Breast epithelium (tissue), 4 donors: ENCODE results near the gene NOB1. TPM values are rescaled to one million over a fixed set of nuclear protein-coding genes. Genes with fewer than 3 reads are reported as not detected.
A peak's percentile ranks its signal among the peaks of the same experiment; 100 is the strongest.
"Not testable (repeated sequence)": the region's sequence is repeated elsewhere in the genome, so short reads cannot be mapped to it uniquely, and the experiment has no call there.

ENCODE experiments used
- DNase-seq, 2 donors: peaks; one replicate each; pipeline ENCODE4 v3.0.0-alpha.2; 2019; ENCODE audit warnings: low spot score in 2 of 2
- H3K27ac ChIP-seq, 2 donors: fragments of 200-600 bp; sonication (generic) in 1 of 2; one replicate each; pipeline ENCODE4 v1.5.1; 2016 to 2019; ENCODE audit warnings: mild to moderate bottlenecking in 1 of 2
- H3K27me3 ChIP-seq, 2 donors: fragments of 200-600 bp; sonication (generic) in 1 of 2; one replicate each; pipeline versions ENCODE4 v1.5.1 to v1.6.0; 2017 to 2019; ENCODE audit warnings: control low read depth in 1 of 2, mild to moderate bottlenecking in 1 of 2
- H3K36me3 ChIP-seq: fragments of 200-600 bp; one replicate; pipeline ENCODE4 v1.5.1; 2019
- H3K4me1 ChIP-seq, 2 donors: fragments of 200-600 bp; sonication (generic); one replicate each; pipeline ENCODE4 v1.5.1; 2016 to 2019; ENCODE audit warnings: control low read depth in 1 of 2
- H3K4me3 ChIP-seq, 3 donors: fragments of 200-600 bp; sonication (generic); 1 replicate in 2 of 3; 2 replicates in 1 of 3; pipeline ENCODE4 v1.5.1; 2016 to 2019; ENCODE audit warnings: mild to moderate bottlenecking in 3 of 3, moderate library complexity in 2 of 3
- H3K9me3 ChIP-seq, 2 donors: fragments of 200-600 bp; sonication (generic) in 1 of 2; one replicate each; pipeline ENCODE4 v1.5.1; 2016 to 2019; ENCODE audit warnings: control low read depth in 1 of 2
- POLR2A ChIP-seq: fragments of 450-650 bp; IDR thresholded peaks from one replicate; pipeline ENCODE4 v1.6.1; 2016; ENCODE audit warnings: antibody characterized with exemption, mild to moderate bottlenecking, moderate library complexity
- POLR2AphosphoS5 ChIP-seq, 3 donors: sonication (generic); formaldehyde crosslinking; IDR thresholded peaks; one replicate each; pipeline ENCODE4 v1.6.1; 2017; ENCODE audit warnings: antibody characterized with exemption in 3 of 3
- intact Hi-C: fragments of 100-400 bp; cut with DNase I; formaldehyde crosslinking; loops from one replicate; pipeline ENCODE4 v1.15.1; 2023; ENCODE audit warnings: low total_unique reads
- total RNA-seq, 3 donors: library from RNA; depleted of rRNA; stranded (reverse); fragments of >200 nt; gene quantifications; one replicate each; pipeline ENCODE4 v1.1.0, GENCODE V29; 2016
- TF ChIP-seq, protein P1 (sequence below), 3 donors: fragments of 450-650 bp; IDR thresholded peaks; one replicate each; pipeline ENCODE4 v1.5.1; 2016 to 2017; ENCODE audit warnings: antibody characterized with exemption in 3 of 3, mild to moderate bottlenecking in 3 of 3, moderate library complexity in 3 of 3

Gene NOB1
- total RNA-seq, 3 donors from 2014 or later, result 41.6 to 45.8 (median 41.8) TPM

DNA sequence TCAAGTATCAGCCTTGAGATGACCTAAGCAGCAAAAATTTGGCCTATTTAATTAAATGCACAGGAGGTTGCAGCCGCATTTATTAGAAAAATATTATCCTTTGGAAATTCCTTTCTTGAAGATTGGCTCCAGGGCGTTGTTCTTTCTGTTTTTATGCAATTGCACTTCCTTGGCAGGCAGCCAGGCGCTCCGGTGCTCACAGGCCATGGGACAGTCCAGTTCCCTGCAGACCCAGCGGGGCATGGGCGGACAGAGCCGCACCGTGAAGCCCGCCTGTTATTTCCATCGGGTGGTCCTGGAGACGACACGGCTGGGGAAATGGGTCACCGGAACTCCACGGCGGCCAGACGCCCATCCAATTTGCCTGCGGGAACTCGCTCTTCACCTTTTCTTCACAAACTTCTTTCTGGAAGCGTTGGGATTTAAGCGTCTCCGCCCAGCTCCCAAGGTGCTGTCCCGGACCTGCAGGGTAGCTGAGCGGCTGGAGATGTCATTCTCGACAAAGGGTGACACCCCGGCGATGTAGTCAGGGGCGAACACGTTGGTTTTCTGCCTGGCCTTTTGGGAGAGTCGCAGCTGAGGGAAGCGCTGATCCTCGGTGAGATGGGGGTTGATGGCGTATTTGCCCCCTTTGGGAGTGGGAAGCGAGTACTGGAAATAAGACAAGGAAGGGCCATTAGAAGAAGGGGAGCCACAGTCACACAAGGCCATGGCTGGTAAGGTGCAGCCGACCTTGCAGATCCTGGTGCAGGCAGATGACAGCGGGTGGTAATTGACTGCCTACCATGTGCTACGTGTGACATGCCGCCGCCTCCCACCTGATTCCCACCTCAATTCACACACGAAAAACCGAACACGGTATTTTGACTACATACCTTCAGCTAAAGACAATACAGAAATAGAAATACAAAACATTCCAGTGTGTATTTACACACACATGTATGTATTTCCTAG, 12.5 kb downstream of the NOB1 start:
- Histone ChIP-seq H3K9me3 (no peaks in the 10 kb centered on the region), H3K4me1 (no peaks in the 10 kb centered on the region), H3K4me3 (peak overlapping the region in 1 of 3 donors; percentile 0), H3K36me3 (no peaks in the 10 kb centered on the region), H3K27me3 (no peaks in the 10 kb centered on the region), H3K27ac (peak overlapping the region; percentile 52 to 53)
- no peak for TF ChIP-seq POLR2A
- TF ChIP-seq, protein P1, sequence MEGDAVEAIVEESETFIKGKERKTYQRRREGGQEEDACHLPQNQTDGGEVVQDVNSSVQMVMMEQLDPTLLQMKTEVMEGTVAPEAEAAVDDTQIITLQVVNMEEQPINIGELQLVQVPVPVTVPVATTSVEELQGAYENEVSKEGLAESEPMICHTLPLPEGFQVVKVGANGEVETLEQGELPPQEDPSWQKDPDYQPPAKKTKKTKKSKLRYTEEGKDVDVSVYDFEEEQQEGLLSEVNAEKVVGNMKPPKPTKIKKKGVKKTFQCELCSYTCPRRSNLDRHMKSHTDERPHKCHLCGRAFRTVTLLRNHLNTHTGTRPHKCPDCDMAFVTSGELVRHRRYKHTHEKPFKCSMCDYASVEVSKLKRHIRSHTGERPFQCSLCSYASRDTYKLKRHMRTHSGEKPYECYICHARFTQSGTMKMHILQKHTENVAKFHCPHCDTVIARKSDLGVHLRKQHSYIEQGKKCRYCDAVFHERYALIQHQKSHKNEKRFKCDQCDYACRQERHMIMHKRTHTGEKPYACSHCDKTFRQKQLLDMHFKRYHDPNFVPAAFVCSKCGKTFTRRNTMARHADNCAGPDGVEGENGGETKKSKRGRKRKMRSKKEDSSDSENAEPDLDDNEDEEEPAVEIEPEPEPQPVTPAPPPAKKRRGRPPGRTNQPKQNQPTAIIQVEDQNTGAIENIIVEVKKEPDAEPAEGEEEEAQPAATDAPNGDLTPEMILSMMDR (IDR thresholded peaks at IDR 0.05), result peak in 1 of 3 donors; percentile 20
- no peak for TF ChIP-seq POLR2AphosphoS5 (IDR thresholded peaks at IDR 0.05)
- intact Hi-C loops, result loop anchor here (2.0 kb wide), 1 partner anchor 15 kb away; the partner anchor contains the start of gene NQO1
- peak; percentile 86 to 90 for DNase-seq

DNA sequence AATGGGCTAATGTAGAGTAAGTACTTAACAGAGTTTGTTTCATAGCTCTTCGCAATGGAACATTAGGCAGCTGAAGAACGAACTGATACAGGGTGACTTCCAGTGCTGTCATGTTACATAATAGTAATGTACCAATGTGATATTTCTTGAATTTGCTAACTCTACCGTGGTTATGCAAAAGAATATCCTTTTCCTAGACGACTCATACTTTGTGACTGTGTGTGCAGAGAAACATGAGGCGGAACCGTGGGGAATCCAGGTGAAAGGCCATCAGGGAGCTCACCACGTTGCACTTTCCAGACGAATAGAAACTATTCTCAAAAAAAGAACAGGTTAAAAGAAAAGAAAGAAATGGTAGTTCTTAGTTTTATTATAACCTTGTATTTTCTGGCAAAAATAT, 13.2 kb downstream of the NOB1 start:
- DNase-seq, result no peak
- no peaks in the 10 kb centered on the region for H3K27me3 ChIP-seq
- no peaks in the 10 kb centered on the region for H3K4me1 ChIP-seq
- H3K4me3 ChIP-seq, result peak overlapping the region in 1 of 3 donors; percentile 0
- TF ChIP-seq, protein P1 (IDR thresholded peaks at IDR 0.05), result no peak
- TF ChIP-seq POLR2AphosphoS5 (IDR thresholded peaks at IDR 0.05) (no peak), POLR2A (no peak)
- intact Hi-C loops, result loop anchor here (2.0 kb wide), 1 partner anchor 15 kb away; the partner anchor contains the start of gene NQO1
- peak overlapping the region; percentile 52 to 56 for H3K27ac ChIP-seq
- H3K36me3 ChIP-seq, result no peaks in the 10 kb centered on the region
- no peaks in the 10 kb centered on the region for H3K9me3 ChIP-seq

DNA sequence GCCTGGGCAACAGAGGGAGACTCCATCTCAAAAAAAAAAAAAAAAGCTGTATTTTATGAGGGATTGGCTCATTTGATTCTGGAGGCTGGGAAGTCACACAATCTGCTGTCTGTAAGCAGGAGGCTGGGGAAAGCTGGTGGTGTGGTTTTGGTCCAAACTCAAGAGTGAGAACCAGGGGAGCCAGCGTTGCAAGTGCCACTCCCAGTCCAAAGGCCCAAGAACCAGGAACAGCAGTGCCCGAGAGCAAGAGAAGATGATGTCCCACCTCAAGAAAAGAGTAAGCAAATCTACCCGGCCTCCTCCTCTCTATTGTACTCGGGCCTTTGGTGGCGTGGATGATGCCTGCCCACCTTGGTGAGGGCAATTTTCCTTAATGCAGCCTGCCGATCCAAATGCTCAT, 22.6 kb downstream of the NOB1 start:
- no peak for DNase-seq
- H3K27me3 ChIP-seq, result no peaks in the 10 kb centered on the region
- no peak overlapping the region for H3K27ac ChIP-seq
- TF ChIP-seq, protein P1 (IDR thresholded peaks at IDR 0.05), result no peak
- TF ChIP-seq POLR2AphosphoS5 (IDR thresholded peaks at IDR 0.05) (no peak), POLR2A (no peak)
- H3K4me1 ChIP-seq, result peaks cover 0 to under 1% of the 10 kb centered on the region in 2 donors
- no peak overlapping the region for H3K4me3 ChIP-seq
- H3K9me3 ChIP-seq, result no peaks in the 10 kb centered on the region
- H3K36me3 ChIP-seq, result no peaks in the 10 kb centered on the region
- intact Hi-C loops, result no loop called here

DNA sequence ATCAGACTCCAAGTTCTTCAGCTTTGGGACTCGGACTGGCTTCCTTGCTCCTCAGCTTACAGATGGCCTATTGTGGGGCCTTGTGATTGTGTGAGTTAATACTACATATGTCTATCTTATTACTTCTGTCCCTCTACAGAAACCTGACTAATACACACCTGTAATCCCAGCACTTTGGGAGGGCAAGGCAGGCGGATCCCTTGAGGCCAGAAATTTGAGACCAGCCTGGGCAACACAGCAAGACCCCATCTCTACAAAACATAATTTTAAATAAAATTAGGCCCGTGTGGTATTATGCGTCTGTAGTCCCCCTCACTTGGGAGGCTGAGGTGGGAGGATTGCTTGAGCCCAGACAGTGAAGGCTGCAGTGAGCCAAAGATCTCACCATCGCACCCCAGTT, 23.4 kb downstream of the NOB1 start:
- H3K27ac ChIP-seq, H3K9me3 ChIP-seq, H3K4me3 ChIP-seq, DNase-seq, H3K27me3 ChIP-seq, H3K36me3 ChIP-seq, H3K4me1 ChIP-seq, intact Hi-C loops: not testable (repeated sequence)

DNA sequence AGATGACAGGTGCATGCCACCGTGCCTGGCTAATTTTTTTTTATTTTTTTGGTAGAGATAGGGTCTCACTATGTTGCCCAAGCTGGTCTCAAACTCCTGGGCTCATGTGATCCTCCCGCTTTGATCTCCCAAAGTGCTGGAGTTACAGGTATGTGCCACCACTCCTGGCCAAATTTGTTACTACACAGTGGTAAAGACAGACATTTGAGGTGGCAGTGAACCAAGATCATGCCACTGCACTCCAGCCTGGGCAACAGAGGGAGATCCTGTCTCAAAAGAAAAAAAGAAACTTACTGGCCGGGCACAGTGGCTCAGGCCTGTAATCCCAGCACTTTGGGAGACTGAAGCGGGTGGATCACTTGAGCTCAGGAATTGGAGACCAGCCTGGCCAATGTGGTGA, 25.7 kb downstream of the NOB1 start:
- H3K4me1 ChIP-seq, H3K36me3 ChIP-seq, H3K27me3 ChIP-seq, DNase-seq, H3K9me3 ChIP-seq, intact Hi-C loops, H3K4me3 ChIP-seq, H3K27ac ChIP-seq: not testable (repeated sequence)

DNA sequence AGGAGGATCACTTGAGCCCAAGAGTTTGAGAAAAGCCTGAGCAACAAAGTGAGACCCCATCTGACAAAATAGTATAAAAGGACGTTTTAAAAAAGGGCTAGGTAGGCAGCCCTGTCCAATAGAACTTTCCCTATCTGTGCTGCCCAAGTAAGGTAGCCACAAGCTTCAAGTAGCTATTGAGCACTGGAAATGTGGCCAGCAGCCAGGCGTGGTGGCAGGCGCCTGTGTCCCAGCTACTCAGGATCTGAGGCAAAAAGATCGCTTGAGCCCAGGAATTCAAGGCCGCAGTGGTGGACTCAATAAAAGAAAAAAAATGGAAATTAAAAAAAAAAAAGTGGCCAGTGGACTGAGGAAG, 26.8 kb downstream of the NOB1 start:
- no peak overlapping the region for H3K4me3 ChIP-seq
- intact Hi-C loops, result loop anchor here (2.0 kb wide), 1 partner anchor 13 kb away; no protein-coding TSS in a partner anchor
- no peaks in the 10 kb centered on the region for H3K9me3 ChIP-seq
- DNase-seq, result peak in 1 of 2 donors; percentile 38
- TF ChIP-seq POLR2A (no peak), POLR2AphosphoS5 (IDR thresholded peaks at IDR 0.05) (no peak)
- TF ChIP-seq, protein P1 (IDR thresholded peaks at IDR 0.05), result no peak
- peaks cover 0 to 6% of the 10 kb centered on the region in 2 donors for H3K4me1 ChIP-seq
- H3K27me3 ChIP-seq, result no peaks in the 10 kb centered on the region
- no peaks in the 10 kb centered on the region for H3K36me3 ChIP-seq
- H3K27ac ChIP-seq, result peak overlapping the region in 1 of 2 donors; percentile 89
